Activated T-cell treated with anti-CD3 and anti-CD28 coated beads, Interleukin-2, amount 50 U/mL, for 72 hours (primary cell): ENCODE data around the gene UGT1A8. TPM values are rescaled to one million over a fixed set of nuclear protein-coding genes. Genes with fewer than 3 reads are reported as not detected.
"Not testable (repeated sequence)": the region's sequence is repeated elsewhere in the genome, so short reads cannot be mapped to it uniquely, and the experiment has no call there.

Source experiments
- ATAC-seq, 2 donors: fragments of 150-1000 bp; cut with Tn5 transposase; replicated peaks in 1 of 2; 2 replicates each; pipeline ENCODE4 v1.10.0; 2021; ENCODE audit warnings: moderate library complexity in 2 of 2, mild to moderate bottlenecking in 1 of 2
- DNase-seq, 2 donors: peaks; one replicate each; pipeline ENCODE4 v3.0.0; 2021 to 2022; ENCODE audit warnings: mixed read lengths in 1 of 2
- H3K27ac Mint-ChIP-seq: one replicate; pipeline ENCODE4 v1.8.0; 2022; ENCODE audit warnings: mild to moderate bottlenecking, moderate library complexity, mixed read lengths
- H3K27me3 Mint-ChIP-seq: one replicate; pipeline ENCODE4 v1.8.0; 2022; ENCODE audit warnings: low read depth, mixed read lengths
- H3K36me3 Mint-ChIP-seq, 2 donors: one replicate each; pipeline ENCODE4 v1.8.0; 2022; ENCODE audit warnings: mixed read lengths in 2 of 2, mild to moderate bottlenecking in 1 of 2; ENCODE audit not compliant: insufficient read depth in 2 of 2
- H3K4me1 Mint-ChIP-seq: one replicate; pipeline ENCODE4 v1.8.0; 2022; ENCODE audit warnings: low read depth, mixed read lengths
- H3K4me3 Mint-ChIP-seq, 2 donors: one replicate each; pipeline ENCODE4 v1.8.0; 2022; ENCODE audit warnings: mild to moderate bottlenecking in 2 of 2, mixed read lengths in 2 of 2, moderate library complexity in 2 of 2
- H3K9me3 Mint-ChIP-seq, 2 donors: one replicate each; pipeline ENCODE4 v1.8.0; 2022; ENCODE audit warnings: mixed read lengths in 2 of 2
- total RNA-seq, 2 donors: library from RNA; stranded (reverse); gene quantifications; one replicate each; pipeline ENCODE4 v1.2.3, GENCODE V29; 2022

UGT1A8 gene
- total RNA-seq, 2 donors from 2014 or later, result not detected

GRCh38 chr2:233718552-233718951 lies 101.1 kb downstream of the UGT1A8 start, which contains the start of gene UGT1A4:
TSS of gene UGT1A4 (plus strand) at chr2:233718736. CDS start at chr2:233718821, 85 bp downstream.
- Mint-ChIP-seq H3K27me3 (peaks cover 46% of the 10 kb centered on the region), H3K27ac (no peak within 1 kb of the TSS), H3K4me3 (no peak within 1 kb of the TSS), H3K4me1 (peaks cover 10% of the 10 kb centered on the region), H3K36me3 (no peaks in the 10 kb centered on the region), H3K9me3 (no peaks in the 10 kb centered on the region)
- ATAC-seq (no peak), DNase-seq (no peak)

GRCh38 chr2:233728723-233729301 lies 111.4 kb downstream of the UGT1A8 start, which contains the start of gene UGT1A3:
TSS of gene UGT1A3 (plus strand) at chr2:233729042. CDS start at chr2:233729127, 85 bp downstream.
- H3K4me1 Mint-ChIP-seq, result no peaks in the 10 kb centered on the region
- no peaks in the 10 kb centered on the region for H3K27me3 Mint-ChIP-seq
- DNase-seq (no peak), ATAC-seq (no peak)
- no peaks in the 10 kb centered on the region for H3K9me3 Mint-ChIP-seq
- no peak within 1 kb of the TSS for H3K4me3 Mint-ChIP-seq
- H3K36me3 Mint-ChIP-seq, result no peaks in the 10 kb centered on the region
- no peak within 1 kb of the TSS for H3K27ac Mint-ChIP-seq

- not testable (repeated sequence) for H3K27ac Mint-ChIP-seq, ATAC-seq, DNase-seq, H3K4me3 Mint-ChIP-seq, H3K36me3 Mint-ChIP-seq, H3K4me1 Mint-ChIP-seq, H3K9me3 Mint-ChIP-seq
- H3K27me3 Mint-ChIP-seq, result peaks cover 35% of the 10 kb centered on the region
Observed at GRCh38 chr2:233736868-233737653, 119.6 kb downstream of the UGT1A8 start.

- H3K9me3 Mint-ChIP-seq, result no peaks in the 10 kb centered on the region
- no peak overlapping the region for H3K4me3 Mint-ChIP-seq
Observed at GRCh38 chr2:233740870-233741269, 123.4 kb downstream of the UGT1A8 start.

GRCh38 chr2:233743464-233744259 lies 126.2 kb downstream of the UGT1A8 start:
- no peaks in the 10 kb centered on the region for H3K9me3 Mint-ChIP-seq
- no peak for ATAC-seq
- peaks cover 12% of the 10 kb centered on the region for H3K27me3 Mint-ChIP-seq
- H3K4me3 Mint-ChIP-seq, result no peak overlapping the region
- H3K36me3 Mint-ChIP-seq, result no peaks in the 10 kb centered on the region
- H3K4me1 Mint-ChIP-seq, result no peaks in the 10 kb centered on the region
- no peak overlapping the region for H3K27ac Mint-ChIP-seq
- DNase-seq, result no peak

More at GRCh38 chr2:233740870-233741269, 123.4 kb downstream of the UGT1A8 start:
- ATAC-seq (no peak), DNase-seq (no peak)
- Mint-ChIP-seq H3K36me3 (no peaks in the 10 kb centered on the region), H3K27ac (no peak overlapping the region), H3K27me3 (peaks cover 17% of the 10 kb centered on the region), H3K4me1 (no peaks in the 10 kb centered on the region)

- Mint-ChIP-seq H3K36me3 (peaks cover 0 to 2% of the 10 kb centered on the region in 2 donors), H3K9me3 (peaks cover 0 to 4% of the 10 kb centered on the region in 2 donors), H3K4me3 (no peak overlapping the region), H3K4me1 (no peaks in the 10 kb centered on the region), H3K27ac (no peak overlapping the region), H3K27me3 (peaks cover 14% of the 10 kb centered on the region)
- no peak for ATAC-seq
- DNase-seq, result no peak
Observed at GRCh38 chr2:233745073-233745755, 127.8 kb downstream of the UGT1A8 start.

GRCh38 chr2:233745838-233746237 lies 128.4 kb downstream of the UGT1A8 start:
- not testable (repeated sequence) for DNase-seq, H3K36me3 Mint-ChIP-seq, H3K9me3 Mint-ChIP-seq, H3K27ac Mint-ChIP-seq, H3K4me1 Mint-ChIP-seq, H3K4me3 Mint-ChIP-seq, ATAC-seq
- H3K27me3 Mint-ChIP-seq, result peaks cover 14% of the 10 kb centered on the region

GRCh38 chr2:233746475-233747282 lies 129.2 kb downstream of the UGT1A8 start:
- Mint-ChIP-seq H3K27ac (no peak overlapping the region), H3K27me3 (peaks cover 14% of the 10 kb centered on the region), H3K36me3 (peaks cover 1 to 4% of the 10 kb centered on the region in 2 donors), H3K4me1 (no peaks in the 10 kb centered on the region), H3K9me3 (peaks cover 4 to 5% of the 10 kb centered on the region in 2 donors), H3K4me3 (no peak overlapping the region)
- DNase-seq (no peak), ATAC-seq (no peak)

- H3K9me3 Mint-ChIP-seq, result peaks cover 4 to 5% of the 10 kb centered on the region in 2 donors
- no peak overlapping the region for H3K27ac Mint-ChIP-seq
- peaks cover 1 to 4% of the 10 kb centered on the region in 2 donors for H3K36me3 Mint-ChIP-seq
- H3K4me1 Mint-ChIP-seq, result no peaks in the 10 kb centered on the region
- DNase-seq (no peak), ATAC-seq (no peak)
- H3K4me3 Mint-ChIP-seq, result no peak overlapping the region
- peaks cover 14% of the 10 kb centered on the region for H3K27me3 Mint-ChIP-seq
Observed at GRCh38 chr2:233747283-233747544, 129.8 kb downstream of the UGT1A8 start.

GRCh38 chr2:233750689-233751088 lies 133.3 kb downstream of the UGT1A8 start:
- DNase-seq, H3K27ac Mint-ChIP-seq, ATAC-seq, H3K4me1 Mint-ChIP-seq, H3K36me3 Mint-ChIP-seq, H3K4me3 Mint-ChIP-seq, H3K9me3 Mint-ChIP-seq: not testable (repeated sequence)
- H3K27me3 Mint-ChIP-seq, result peaks cover 20% of the 10 kb centered on the region

- not testable (repeated sequence) for DNase-seq, ATAC-seq, H3K36me3 Mint-ChIP-seq, H3K4me1 Mint-ChIP-seq, H3K9me3 Mint-ChIP-seq, H3K4me3 Mint-ChIP-seq, H3K27ac Mint-ChIP-seq
- H3K27me3 Mint-ChIP-seq, result peaks cover 20% of the 10 kb centered on the region
Observed at GRCh38 chr2:233751212-233752009, 134.0 kb downstream of the UGT1A8 start.
